NCI-H2107 (cell line): Measurements from ENCODE around the gene ZNF576.
"Not testable (repeated sequence)": the region's sequence is repeated elsewhere in the genome, so short reads cannot be mapped to it uniquely, and the experiment has no call there.

ENCODE experiments used
- DNase-seq: peaks from one replicate; lab custom pipeline; 2025; lab: John Stamatoyannopoulos, UW

The ZNF576 gene, protein sequence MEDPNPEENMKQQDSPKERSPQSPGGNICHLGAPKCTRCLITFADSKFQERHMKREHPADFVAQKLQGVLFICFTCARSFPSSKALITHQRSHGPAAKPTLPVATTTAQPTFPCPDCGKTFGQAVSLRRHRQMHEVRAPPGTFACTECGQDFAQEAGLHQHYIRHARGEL

DNA sequence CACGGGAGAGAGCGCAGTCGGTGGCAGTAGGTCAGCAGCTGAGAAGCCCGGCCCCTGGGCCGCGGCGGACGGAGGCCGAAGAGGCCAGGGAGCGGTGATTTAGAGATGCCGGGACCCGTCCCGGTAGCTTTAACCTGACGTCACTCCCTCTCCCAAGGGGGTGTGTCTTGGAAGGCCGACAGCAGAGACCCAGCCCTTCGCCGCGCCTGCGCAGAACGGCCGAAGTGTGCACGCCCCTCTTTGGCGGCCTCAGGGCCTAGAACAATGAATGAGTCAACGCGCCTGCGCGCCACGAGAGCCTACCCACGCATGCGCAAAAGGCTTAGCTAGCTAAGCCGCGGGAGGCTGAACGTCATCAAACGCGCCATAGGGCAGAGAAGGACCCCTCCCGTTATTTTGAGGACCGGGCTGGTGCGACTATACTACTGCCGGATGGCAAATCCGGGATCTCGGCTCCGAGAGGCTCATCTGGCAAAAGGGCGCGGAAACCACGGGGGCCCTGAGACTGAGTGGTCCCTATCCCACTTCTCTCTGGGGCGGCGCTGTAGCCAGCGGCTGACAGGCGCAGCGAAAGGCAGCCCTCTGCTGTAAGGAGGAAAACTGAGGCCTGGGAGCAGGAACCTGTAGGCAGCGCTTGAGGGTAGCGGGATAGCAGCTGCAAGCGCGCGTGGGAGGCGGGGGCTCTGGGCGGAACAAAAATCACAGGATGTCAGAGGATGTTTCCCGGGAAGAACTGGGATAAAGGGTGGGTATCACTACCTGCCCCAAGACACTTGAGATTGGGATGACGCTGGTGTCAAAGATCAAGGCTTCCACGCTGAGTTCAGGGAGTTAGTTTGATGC, at the start of gene ZNF576, which contains the start of gene IRGQ:
ZNF576 (plus strand) TSS at position 597 of the 843 bp plus-strand sequence. CDS start 514 bp downstream, outside the sequence.
IRGQ (minus strand) TSS at position 136 of the 843 bp plus-strand sequence. CDS start 796 bp downstream, outside the sequence.
- DNase-seq, result peak; percentile 98

DNA sequence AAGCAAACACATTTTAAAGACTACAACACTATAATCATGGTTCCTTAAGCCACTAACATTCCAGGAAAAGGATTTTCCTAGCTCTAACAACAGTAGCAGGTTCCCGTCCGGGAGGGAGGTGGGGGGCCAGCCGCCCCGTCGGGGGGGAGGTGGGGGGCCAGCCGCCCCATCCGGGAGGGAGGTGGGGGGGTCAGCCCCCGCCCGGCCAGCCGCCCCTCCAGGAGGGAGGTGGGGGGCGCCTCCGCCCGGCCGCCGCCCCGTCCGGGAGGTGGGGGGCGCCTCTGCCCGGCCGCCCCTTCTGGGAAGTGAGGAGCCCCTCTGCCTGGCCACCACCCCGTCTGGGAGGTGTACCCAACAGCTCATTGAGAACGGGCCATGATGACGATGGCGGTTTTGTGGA, 48.5 kb upstream of the ZNF576 start:
- not testable (repeated sequence) for DNase-seq

DNA sequence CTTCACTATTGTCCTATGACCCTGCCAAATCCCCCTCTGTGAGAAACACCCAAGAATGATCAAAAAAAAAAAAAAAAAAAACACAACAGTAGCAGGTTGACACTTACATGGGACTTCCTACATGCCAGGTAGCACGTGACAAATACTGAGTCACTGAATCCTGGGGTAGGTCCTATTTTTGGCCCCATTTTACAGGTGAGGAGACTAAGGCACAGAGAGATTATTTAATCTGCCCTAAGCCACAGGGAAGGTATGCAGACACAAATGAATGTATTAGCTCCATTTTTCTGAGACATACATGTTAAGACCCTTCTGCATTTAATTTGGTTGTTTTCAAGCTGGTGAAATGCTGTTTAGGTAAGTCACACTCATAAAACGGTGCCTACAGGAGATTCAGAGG, 47.7 kb upstream of the ZNF576 start:
- no peak for DNase-seq

DNA sequence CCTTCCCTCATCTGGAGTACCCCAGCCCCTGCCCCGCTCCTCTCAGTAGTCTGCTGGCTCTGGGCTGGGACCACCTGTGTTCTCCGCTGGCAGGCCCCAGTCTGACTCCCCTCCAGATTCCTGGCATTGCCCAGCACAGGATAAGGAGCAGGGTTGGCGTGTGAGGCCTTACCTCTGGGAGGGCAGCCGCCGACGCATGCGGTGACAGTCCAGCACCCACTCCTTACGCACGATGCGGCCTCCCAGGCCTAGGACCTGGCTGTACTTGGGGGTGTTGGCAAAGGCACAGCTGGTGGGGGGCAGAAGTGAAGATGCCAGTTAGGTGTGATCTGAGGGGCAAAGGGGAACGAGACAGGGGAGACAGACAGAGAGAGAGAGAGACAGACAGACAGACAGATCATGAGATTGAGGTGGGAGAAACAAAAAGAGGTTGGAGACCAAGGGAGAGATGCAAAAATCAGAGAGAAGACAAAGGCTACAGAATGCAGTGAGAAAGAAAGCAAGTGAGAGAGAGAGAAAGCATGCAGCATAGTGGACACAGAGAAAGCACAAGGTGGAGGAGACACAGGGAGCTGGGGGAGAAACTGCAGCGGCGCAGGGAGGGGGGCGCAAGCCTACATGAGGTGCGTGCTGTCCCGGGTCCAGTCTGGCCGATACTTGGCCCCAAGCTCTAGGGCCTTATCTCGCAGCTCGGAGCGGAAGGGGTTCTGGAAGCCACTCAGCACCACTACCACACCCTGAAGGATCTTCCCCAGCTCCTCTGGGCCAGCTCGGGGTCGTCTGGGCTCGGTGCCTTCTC, 44.8 kb upstream of the ZNF576 start:
- no peak for DNase-seq

DNA sequence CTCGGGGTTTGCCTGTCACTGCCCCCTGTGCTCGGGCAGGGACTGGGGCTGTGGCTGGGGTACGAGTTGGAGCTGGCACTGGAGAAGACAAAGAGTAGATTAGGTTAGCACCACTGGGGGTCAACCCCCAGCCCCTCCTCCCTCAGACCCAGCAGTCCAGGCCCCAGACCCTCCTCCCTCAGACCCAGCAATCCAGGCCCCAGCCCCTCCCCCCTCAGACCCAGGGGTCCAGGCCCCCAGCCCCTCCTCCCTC, 44.3 kb upstream of the ZNF576 start:
- DNase-seq, result no peak

DNA sequence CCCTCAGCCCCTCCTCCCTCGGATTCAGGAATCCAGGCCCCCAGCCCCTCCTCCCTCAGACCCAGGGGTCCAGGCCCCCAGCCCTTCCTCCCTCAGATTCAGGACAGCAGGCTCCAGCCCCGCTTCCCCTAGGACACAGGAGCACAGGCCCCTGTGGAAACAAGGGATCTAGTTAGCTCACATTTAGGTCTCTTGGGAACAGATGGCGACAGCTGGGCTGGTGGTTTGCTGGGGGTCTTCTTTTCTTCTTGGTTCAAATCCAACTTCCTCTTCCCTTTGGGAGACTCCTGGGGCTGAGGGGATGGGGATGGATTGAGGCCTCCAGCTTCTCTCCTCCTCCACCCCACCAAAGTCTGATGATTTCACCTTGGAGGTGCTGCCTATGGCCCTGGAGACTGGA, 43.8 kb upstream of the ZNF576 start:
- no peak for DNase-seq

DNA sequence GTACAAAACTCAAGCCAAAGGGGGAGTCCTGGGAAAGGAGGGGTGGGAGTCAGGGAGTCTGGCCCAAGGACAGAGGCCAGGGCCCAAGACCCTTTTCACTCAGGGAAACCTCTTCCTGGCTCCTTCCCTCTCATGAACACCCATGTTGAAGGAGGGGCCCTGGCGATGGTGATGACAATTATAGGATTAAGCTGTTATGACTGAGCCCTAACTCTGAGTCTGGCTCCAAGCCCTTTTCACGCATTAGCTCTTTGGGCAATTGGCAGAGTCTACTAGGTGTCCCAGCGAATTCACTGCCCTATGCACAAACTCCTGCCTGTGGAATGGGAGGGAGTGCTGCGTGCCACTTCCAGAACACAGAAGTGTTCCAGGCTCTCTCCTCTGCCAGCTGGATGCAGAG, 42.7 kb upstream of the ZNF576 start:
- DNase-seq, result no peak

DNA sequence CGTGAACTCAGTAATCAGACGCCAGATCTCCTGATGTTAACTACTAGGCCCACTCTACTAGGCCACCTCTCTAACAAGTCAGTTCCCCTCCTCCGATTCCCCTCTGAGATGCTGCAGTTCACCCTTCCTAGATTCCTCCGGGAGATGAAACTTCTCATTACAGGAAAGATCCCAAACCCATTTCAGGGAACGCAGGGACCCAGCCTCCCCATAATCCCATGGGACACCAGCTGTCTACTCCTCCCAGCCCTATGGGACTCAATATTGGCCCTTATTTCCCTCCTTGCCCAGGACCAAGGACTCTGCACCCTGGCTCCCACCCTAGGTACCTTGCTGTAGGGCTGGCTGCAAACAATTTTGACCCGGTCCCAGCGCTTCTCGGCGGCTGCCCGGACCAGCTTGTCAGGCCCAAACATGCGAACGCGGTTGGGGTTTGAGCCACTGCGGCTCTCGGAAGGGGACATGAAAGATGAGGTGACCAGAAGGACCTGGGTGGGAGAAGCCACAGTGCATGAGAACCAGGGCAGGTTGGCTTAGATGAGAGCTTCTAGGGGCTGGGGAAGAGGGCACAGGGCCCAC, 42.0 kb upstream of the ZNF576 start:
- DNase-seq, result no peak

DNA sequence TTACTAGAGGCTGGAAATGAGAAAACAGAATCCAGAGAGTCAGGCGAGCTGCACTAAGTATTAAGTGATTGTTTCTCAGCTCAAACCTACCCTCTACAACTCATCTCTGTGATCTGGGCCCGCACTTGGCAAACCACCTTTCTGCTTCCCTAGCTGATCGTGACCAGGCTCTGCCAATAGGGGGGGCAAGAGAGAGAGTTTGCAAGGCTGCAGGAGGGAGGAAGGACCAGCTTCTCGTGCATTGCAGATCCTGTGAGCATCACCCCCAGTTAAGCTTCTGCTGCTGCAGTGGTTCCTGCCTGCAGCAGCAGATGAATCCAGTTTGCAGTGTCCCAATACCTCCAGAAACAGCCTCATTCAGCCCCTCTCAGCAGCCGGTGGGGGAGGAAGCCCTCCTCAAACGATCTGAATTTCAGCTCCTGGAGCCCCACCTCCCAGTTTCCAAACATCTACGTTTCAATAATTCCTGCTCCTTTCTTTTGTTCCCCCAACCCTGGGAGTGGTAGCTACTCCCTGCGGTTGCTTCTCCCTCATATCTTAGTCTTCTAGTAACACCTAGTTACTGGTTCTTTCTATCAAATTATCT, 41.1 kb upstream of the ZNF576 start:
- DNase-seq, result no peak

DNA sequence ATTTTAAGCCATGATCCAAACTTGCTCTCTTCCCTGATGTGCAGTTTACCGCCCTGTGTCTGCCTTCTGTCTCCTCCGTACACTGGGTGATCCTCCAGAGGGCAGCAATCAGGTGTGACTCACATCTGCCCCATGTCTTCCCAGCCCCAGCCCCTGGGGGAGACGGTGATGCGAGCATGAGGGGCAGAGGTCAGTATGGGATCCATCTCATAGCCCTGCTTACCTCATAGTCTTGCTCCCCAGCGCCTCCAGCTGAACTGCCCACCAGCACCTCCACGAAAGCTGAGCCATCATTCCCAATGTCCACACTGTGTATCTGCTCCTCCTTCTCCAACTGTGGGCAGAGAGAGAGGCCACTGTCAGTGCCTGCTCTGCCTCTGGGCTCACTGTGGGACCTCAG, 35.7 kb upstream of the ZNF576 start:
- no peak for DNase-seq

DNA sequence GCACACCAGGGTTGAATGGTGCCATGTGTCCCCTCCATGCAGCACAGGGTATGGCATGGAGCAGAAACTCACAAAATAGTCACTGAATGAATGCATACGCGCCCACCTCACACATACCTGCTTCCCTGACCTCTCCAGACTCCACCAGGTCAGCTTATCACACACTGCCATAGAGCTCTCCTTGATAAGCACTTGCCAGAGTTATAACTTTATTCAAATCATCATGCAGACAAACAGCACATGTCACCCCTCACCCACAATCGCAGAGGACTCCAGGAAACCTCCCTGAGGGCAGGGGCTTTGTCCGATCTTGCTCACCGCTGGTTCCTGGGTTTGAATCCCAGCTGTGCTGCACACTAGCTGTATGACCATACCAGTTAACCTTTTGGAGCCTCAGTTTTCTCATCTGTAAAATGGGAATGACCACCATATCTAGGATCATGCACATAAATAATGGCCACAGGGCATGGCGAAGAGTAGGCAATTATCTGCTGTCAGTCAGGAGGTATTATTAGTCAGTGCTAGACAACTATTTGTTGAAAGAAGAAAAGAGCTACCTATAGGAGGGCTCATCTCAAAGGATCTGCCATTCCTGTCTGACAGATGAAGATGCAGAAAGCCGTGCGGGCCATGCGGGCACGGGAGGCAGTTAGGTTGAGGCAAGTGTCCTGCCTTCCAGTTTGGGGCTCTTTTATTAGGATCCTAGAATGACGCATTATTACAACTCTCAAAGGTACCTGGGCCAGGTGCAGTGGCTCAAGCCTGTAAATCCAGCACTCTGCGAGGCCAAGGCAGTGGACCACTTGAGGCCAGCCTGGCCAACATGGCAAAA, 35.0 kb upstream of the ZNF576 start:
- DNase-seq, result no peak

DNA sequence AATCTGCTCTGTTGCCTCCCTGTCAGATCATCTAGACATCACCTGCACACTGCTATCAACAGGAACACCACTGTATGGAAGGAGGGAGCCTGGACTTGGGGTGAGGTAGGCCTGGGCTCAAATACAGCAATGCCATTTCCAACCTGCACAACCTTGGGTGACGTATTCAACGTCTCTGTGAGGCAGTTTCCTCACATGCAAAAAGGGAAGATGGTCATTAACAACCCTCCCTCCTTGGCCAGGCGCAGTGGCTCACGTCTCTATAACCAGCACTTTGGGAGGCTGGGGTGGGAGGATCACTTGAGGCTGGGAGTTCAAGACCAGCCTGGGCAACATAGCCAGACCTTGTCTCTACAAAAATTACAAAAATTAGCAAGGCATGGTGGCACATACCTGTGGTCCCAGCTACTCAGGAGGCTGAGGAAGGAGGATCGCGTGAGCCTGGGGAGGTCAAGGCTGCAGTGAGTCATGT, 34.1 kb upstream of the ZNF576 start:
- DNase-seq, result no peak

DNA sequence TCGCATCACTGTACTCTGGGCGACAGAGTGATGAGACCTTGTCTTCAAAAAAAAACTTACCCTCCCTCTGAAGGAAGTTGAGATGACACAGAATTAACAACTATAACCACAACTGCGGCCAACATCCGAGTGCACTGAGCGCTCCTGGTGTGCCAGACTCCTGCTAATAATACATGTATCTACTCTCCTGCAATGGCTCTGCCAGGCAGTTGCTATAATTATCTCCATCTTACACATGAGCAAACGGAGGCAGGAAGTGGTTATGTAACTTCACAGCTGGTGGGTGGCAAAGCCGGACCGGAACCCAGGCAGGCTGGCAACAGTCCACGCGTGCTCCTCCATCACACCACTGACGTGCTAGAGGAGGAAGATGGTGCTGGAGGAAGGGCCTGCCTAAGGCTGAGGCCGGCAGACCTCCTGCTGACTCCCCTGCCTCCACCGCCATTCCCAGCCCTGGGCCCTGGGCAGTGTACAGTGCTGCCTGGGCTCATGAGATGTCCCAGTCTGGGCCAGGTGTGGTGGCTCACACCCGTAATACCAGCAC, 33.6 kb upstream of the ZNF576 start:
- peak; percentile 42 for DNase-seq

DNA sequence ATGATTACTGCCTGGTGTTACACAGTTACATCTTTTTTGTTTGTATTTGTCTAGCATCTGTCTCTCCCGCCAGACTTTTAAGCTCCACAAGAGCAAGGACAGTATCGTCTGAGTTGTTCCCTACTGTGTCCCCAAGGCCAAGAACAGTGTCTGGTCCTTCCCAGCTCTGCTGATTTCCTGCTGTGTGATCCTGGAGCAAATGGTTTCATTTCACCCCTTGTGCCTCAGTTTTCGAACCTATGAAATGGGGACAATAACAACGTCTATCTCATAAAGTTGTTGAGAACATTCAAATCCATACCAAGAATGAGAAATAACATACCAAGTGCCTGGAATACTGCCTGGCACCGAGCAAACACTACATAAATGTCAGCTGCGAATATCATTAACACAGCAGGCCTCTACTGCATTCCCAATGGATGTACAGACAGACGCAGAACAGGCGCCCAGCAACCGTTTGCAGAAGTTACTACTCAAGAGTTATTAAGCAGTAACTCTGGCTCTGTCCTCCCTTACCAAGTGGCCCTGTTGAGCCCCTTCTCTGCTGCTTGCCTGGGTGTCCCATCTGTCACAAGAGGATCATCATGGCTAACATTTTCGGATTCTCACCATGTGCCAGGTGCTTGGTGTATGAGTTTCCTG, 32.5 kb upstream of the ZNF576 start:
- DNase-seq, result no peak

DNA sequence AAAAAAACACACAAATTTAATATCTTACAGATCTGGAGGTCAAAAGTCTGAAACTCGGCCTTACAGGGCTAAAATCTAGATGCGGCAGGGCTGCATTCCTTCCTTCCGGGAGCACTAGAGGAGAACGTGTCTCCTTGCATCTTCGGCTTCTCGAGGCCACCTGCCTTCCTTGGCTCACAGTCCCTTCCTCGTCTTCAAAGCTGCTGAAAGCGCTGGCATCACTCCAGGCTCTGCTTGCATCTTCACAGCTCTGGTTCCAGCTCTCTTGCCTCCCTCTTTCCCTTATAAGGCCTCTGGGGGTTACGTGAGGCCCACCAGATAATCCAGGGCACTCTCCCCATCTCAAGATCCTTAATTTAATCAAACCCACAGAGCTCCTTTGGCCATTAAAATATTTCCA, 31.6 kb upstream of the ZNF576 start:
- DNase-seq, result no peak

DNA sequence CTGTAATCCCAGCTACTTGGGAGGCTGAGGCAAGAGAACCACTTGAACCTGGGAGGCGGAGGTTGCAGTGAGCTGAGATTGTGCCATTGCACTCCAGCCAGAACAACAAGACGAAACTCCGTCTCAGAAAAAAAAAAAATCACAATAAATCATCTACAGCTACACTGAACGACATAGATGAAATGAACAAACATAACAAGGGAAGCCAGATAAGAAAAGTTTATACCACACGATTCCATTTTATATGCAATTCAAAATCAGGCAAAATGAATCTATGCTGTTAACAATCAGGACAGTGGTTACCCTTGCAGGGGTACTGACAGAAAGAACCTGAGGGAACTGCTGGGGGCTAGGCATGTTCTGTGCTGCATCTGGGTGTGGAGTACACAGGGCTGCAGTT, 26.7 kb upstream of the ZNF576 start:
- DNase-seq, result no peak

DNA sequence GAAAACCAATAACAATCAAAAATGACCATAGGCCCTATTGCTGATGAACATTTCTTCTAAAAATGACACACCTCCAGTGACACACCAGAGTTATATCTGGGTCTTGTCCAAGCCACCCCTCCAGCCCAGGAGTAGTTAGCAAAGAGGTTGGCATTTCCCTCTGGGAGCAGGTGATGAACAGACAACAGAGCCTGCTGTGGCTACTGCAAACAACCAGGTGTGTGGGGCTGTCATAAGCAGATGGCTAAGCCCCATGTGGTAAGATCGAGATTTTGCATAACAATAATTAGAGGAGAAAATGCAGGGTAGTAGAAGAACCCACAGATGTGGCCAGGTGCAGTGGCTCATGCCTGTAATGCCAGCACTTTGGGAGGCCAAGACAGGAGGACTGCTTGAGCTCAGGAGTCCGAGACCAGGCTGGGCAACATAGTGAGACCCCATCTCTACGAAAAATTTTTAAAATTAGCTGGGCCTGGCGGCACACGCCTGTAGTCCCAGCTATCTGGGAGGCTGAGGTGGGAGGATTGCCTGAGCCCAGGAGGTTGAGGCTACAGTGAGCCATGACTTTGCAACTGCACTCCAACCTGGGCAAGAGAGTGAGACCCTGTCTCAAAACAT, 26.1 kb upstream of the ZNF576 start:
- peak; percentile 16 for DNase-seq

DNA sequence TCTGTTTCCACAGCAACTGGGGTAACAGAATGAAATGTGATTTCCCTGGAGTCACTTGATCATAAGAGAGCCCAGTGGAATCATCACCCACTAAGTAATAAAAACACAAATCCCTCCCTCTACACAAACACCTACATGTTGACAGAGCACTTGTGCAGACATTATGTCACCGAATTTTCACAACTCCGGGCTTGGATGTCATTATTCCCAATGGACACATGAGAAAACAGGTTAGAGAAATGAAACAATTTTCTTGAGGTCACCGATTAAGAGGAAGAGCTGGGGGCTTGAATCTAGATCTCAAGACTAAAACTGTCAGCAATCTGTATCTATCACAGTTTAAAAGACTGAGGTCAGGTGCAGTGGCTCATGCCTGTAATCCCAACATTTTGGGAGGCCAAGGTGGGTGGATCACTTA, 24.2 kb upstream of the ZNF576 start:
- no peak for DNase-seq

DNA sequence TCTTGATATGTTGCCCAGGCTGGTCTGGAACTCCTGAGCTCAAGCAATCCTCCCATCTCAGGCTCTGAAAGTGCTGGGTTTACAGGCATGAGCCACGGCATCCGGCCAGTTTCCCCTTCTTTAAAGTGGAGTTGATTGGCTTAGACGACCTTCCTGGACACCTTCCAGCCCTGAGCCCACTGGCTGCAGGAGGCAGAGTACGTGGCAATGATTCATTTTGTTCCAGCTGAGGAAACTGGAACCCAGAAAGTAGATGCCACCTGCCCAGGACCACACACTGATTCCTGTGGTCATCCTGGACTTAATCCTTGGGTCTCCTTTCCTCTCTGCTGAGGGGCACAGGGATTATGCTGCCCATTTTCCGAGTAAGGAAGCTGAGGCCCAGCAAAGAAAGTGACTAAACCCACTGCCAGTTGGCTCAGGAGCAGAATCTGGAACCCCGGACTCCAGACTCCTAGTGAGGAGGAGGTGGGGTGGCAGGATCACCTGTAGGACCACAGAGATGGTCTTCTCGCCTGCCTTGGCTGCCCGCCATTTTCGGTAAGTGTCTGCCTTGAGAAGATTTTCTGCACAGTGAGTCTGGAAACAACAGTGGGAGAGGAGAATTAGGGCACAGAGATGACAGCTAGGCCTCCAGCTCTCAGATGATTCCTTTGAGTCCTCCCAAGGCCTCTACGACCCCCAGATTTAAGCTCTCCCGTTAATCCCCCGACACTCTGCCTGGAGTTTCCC, 21.8 kb upstream of the ZNF576 start:
- DNase-seq, result no peak
